RPMI8226 (cell line): ENCODE data around the gene SPR.

Experiments used
- DNase-seq: peaks from one replicate; pipeline ENCODE4 v3.0.0-alpha.2; 2015

SPR gene

GRCh38 chr2:72916743-72917137 is 29.5 kb downstream of the SPR start:
- no peak for DNase-seq

DNA sequence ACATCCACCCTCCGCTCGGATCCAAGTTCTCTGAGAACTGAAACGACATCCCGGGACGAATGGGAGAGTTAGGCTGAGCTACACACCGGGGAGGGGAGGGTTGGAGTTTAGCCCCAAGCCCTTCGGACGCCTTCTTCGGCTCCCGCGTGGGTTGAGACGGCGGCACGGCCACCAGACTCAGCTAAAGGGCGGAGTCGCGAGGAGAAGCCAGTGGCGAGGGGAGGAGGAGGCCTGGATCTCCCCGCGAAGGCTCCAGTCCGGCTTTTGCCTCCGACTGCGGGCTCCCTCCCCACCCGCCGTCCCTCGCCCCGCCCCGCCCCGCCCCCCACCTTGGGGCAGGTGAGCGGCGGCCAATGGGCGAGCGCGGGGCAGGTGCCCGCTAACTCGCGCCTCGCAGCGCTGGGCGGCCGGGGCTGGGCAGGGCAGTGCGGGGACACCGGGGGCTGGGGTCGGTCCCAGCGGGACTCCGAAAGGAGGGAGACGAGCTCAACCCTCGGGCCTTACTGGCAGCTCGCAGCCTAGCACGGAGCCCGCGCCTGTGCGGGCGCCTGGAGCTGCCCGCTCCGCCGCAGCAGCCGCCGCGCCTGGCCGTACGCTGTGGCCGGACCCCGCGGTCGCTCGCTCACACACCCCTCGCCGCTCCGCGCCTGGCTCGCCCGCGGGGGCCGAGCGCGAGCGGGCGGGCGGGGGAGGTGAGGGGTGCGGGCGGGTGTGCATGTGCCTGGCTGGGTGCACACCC is 30.1 kb downstream of the SPR start, which contains the start of gene EMX1:
TSS of gene EMX1 (plus strand) at position 382 of the 739 bp plus-strand sequence. CDS start at position 716, 334 bp downstream.
- peak; percentile 83 for DNase-seq

DNA sequence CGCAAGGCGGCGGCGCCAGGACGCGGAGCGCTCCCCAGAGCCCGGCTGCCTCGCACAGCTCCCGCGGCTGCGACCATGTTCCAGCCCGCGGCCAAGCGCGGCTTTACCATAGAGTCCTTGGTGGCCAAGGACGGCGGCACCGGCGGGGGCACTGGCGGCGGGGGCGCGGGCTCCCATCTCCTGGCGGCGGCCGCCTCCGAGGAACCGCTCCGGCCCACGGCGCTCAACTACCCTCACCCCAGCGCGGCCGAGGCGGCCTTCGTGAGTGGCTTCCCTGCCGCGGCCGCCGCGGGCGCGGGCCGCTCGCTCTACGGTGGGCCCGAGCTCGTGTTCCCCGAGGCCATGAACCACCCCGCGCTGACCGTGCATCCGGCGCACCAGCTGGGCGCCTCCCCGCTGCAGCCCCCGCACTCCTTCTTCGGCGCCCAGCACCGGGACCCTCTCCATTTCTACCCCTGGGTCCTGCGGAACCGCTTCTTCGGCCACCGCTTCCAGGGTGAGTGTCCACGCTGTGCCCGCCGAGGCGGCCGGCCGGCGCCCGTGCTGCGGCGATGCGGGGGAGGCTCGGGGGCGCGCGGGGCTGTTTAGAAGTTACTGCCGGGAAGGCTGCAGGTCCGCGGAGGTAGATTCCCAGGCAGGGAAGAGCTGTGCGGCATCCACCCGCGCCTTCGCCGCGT is 30.8 kb downstream of the SPR start:
- peak; percentile 30 for DNase-seq

DNA sequence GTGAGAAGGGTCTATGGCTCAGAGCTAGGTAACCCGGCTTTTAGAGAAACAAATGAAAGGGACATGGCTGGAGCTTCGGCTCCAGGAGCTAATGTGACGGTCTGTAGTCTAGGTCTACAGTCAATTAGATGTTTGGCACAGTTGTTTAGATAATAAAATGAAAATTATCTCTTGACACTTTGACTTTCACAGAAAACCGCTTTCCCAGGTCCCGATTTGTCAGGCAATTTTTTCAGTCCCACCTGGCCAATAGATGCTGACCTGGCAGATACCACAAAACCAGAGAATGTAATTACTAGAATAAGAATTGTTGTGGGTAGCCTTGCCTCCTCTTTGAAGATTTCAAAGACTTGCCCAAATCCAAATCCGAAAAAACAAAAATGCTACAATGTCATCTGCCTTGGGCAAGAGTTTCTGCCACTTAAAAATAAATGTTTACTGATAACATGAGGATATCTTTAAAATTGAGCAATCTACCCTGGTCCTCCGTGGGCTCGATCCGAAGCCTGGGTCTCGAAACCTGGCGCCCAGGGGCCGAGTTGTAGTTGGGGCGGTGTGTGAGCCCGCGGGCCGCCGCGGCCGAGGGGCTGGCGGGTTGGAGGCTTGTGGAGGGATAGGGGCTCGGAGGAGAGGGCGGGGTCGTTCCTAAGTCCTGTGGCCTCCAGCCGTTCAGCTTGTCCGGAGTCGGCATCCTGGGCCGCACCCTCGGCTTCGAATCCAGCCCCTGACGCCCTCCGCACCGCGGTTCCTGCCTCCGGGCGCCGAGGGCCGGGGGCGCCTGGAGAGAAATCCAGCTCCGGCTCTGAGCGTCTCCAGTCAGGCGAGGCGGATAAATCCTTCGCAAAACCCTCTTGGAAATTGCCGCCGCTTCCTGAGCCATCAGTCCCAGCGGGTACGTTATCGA is 32.5 kb downstream of the SPR start:
- no peak for DNase-seq

DNA sequence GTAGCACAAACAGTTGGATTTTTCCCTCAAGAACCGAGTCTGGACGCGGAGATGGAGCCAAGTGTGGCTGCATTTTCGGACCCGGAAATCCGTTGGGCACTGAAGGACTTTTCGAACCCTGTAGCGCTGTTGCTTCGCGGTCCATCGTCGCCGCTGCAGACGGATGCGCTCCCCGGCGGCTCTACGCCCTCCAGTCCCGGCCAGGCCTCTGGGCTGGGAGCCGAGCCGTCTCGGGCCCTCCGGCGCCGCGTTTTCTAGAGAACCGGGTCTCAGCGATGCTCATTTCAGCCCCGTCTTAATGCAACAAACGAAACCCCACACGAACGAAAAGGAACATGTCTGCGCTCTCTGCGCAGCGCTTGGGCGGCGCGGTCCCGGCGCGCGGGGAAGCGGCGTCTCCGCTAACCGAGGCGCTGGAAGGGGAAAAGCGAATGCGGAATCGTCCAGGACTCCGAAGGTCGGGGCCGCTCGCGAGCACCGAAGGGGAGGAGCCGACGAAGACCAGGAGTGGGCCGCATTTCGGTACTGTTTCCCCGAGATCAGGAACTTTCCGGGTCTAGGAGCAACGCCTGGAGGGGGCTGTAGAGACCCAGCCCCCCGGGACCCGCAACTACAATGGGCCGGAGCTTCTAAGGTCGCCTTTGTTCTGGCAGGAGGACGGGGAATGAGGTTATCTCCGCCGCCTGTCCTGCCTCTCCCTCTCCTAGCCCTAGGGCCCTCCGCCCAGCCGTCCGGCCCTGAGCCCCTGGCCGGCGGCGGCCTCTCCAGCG is 33.3 kb downstream of the SPR start:
- DNase-seq, result no peak

DNA sequence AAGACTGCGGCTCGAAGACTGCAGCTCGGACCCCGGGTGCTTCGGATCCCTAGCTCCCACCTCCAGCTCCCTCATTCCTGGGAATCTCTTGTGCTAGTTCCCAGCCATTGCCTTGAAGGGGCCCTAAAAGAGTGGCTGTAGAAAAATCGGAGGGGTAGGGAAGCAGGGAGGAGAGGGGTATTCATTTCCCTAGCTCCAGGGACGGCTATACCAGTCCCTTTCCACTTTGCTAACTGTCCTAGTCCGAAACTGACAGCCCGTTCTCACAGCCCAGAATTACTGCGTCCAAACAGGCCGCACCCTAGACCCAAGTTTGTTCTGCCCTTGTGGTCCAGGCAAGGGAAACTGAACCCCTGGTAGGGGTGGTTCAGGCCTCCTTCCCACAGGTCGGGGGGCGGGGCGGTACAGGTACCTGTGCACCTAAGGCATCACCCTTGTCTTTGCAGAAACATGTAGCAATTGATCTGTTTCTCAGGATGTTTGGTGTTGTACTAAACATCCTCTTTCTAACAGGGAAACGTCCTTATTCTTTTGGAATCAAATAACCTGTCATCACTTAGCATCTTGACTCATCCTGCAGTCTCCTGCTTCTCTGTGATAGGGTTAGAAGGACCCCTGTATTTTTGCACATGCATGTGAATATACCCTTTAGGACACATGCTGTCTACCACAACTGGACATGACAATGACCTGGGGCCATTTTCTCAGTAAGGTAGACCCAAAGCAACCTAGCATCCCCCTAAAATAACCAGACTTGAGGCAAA is 34.1 kb downstream of the SPR start:
- no peak for DNase-seq

DNA sequence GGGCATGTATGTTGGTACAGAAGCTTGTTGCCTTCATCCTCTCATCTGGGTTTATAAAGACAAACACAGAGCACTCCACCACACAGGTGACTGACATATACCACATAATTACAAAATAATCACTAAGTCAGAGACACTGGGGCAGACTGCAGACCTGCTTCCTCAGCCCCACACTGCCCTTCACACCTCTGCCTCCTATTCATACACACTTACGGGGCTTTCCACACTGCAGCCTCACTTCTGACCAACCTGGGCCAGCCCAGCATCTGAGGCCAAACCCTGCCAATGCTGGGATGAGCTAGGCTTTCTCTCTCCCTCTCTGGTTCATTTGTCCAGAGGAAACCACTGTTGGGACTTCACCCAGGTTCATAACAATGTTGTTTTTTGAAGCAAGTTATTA is 34.6 kb downstream of the SPR start:
- DNase-seq, result no peak

DNA sequence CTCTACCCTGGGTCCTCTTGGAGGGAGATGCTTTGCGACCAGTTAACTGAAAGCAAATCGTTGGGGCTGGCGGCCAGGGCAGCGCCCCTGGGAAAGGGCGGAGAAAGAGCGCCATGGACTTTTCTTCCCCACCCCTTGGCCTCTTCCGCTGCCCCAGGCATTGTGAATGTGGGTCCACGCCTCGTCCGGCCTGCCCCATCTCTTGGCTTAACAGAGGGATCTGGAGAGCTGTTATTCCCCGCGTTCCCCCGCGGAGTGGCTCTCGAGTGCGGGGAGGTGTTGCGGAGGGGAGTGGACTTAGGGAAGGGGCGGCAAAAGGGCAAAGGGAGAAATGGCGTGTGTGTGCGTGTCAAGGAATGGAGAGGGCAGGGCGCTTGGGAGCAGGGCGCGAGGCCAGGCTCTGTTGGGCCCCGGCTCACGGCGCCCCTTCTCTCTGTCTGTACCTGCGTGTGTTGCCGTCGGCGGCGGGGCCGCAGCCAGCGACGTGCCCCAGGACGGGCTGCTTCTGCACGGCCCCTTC is 36.7 kb downstream of the SPR start:
- no peak for DNase-seq

- no peak for DNase-seq
Observed at GRCh38 chr2:72924353-72925240, 37.4 kb downstream of the SPR start.

DNA sequence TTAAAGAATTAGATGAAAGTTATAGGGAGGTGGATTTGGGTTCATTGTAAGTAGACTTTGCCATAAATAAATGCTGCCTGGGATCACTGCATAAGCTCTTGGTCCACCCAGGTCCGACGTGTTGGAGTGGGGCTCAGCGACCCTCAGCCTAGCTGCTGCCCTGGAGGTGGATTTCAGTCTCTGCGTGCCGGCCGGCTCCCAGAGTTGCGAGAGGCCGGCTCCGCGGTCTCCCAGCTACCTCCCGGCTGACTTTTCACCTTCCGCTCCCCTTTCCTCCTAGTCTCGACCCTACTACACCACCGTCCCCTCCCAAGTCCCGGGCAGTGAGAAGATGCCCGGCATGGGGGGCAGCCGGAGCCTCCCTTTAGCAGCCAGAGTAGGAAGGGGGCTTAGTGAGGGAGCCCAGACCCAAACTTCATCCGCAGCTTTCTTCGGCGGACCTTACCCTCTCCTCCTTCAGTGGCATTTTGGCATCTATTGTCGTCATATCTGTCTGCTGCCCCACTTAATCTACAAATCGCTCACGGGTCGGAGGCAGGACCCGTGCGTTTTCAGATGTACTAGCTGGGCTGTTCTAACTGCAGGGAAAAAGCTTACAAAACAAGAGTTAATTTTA is 38.2 kb downstream of the SPR start:
- DNase-seq, result no peak

DNA sequence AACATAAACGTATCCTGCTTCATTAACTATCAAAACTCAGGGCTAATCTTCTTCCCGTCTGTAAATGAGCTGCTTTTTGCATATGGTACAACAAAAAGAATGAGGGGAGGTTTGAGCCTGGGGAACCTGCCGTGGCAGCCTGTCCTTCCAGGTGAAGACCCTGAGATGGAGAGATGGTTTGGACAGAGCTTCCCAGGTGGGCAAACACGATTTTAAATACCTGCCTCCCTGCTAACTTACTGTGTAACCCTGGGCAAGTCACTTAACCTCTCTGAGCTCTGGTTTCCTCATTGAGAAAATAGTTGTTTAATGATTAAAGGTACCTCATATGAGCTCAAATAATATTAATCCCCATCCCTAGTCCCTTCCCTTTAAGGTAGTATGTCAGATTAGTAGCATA is 39.2 kb downstream of the SPR start:
- DNase-seq, result no peak

GRCh38 chr2:72926811-72927465 is 39.7 kb downstream of the SPR start:
- DNase-seq, result no peak

DNA sequence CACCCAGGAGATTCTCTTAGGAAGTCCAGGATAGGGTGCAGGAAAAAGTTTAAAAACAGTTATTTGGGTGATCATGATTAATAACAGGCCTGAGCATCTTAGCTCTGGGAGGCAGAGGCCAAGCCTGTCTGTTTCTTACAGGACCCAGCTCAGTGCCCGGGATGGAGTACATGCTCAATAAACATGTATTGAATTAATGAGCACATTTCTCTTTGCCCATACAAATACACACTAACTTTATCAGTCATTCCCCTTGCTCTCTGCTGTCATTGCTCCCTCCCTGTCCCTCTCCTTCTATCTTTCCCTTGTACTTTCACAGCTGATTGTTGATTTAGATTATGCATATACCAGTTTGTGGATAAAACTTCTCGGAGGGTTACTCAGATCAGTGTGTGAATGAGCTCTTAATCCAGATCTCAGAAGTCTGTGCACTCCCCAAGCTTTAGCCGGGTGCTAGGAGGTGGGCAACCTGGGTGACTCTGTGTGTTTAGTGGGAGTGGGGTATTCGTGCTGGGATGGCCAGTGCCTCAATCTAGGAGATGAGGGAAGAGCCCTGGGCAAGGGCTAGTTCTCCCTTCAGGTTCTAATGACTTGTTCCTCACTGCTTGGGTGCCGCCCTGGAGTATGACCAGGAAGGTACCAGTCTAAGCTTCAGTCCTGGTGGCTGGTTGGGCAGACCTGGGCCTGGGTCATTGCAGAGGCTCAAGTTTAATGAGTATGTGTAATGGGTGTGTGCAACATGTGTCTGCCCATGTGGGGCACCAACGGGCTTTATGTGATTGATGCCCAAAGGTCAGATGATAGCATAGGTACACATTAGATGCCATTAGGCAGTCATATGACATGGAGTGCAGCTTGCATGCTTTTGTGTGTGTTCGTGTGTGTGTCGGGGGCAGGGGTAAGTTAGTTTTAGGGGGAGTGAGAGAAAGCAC is 40.7 kb downstream of the SPR start:
- DNase-seq, result no peak

DNA sequence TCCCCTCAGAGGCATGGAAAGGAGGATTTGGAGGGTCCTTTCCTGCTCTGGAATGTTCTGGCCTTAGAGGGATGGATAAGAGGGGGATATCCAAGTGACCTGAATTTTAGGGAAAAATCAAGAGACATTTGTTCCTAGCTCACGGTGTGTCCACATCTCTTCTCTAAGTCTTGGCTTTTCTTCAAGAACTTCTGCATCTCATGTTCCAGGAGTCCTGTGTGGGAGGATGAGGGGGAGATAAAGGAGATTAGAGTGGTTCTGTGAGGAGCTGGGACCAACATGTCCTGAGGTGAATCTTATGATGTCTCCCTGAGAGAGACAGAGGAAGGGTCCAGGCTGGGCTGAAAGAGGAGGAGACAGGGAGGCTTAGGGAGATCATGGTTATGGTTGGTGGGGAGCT is 41.8 kb downstream of the SPR start:
- DNase-seq, result no peak

GRCh38 chr2:72931280-72931910 is 44.2 kb downstream of the SPR start:
- DNase-seq, result no peak

DNA sequence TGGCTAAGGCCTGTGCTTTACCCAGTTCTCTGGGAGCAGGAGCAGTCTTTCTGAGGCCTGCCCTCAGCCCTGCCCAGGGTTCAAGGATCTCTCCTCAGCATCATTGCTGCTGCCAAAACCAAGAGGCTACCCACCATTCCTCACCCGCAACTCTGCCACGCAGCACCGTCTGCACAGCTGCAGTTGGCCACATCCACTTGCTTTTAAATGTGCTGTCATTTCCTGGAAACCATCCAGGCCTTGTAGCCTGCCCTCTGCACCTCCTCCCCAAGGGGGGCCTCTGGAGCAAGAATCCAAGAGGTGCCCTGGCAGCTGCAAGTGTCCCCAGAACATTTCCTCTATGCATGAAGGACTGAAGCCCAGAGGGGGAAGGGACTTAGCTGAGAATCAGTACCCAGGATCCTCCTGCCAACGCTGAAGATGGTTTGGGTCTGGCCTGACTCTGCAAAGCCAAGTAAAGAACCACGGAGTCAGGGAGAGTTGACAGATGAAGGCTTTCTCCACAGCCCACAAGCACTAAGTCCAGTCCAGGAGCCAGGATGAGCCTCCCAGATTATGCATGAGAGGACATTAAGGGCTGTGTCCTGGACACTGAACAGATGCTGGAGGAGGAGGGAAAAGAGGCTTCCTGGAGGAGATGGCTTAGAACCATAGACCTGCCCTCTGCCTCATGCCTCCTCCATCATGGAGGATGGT is 45.0 kb downstream of the SPR start:
- peak; percentile 43 for DNase-seq

- no peak for DNase-seq
Observed at GRCh38 chr2:72932805-72933204, 45.6 kb downstream of the SPR start.
